Karpas-422 (cell line): ENCODE measurements around the gene FILIP1L. TPM values are rescaled to one million over a fixed set of nuclear protein-coding genes. Genes with fewer than 3 reads are reported as not detected.

Source experiments
- DNase-seq: peaks from one replicate; pipeline ENCODE4 v3.0.0-alpha.2; 2015
- H2AFZ ChIP-seq: fragments of 200-600 bp; sonication (generic); 2 replicates; pipeline ENCODE4 v1.6.1; 2014; ENCODE audit warnings: antibody characterized with exemption, low read length, mixed read lengths
- H3K27ac ChIP-seq: fragments of 200-600 bp; sonication (generic); 2 replicates; pipeline ENCODE4 v1.5.1; 2014; ENCODE audit warnings: mild to moderate bottlenecking, low read length, moderate library complexity
- H3K27me3 ChIP-seq: fragments of 200-600 bp; sonication (generic); 2 replicates; pipeline ENCODE4 v1.6.1; 2014; ENCODE audit warnings: low read length, mixed read lengths
- H3K36me3 ChIP-seq: fragments of 200-600 bp; sonication (generic); 2 replicates; pipeline ENCODE4 v1.6.1; 2014; ENCODE audit warnings: low read length, mixed read lengths; ENCODE audit not compliant: insufficient read depth
- H3K4me1 ChIP-seq: fragments of 200-600 bp; sonication (generic); 2 replicates; pipeline ENCODE4 v1.6.1; 2014; ENCODE audit warnings: mild to moderate bottlenecking, low read length, mixed read lengths
- H3K4me2 ChIP-seq: fragments of 200-600 bp; sonication (generic); 2 replicates; pipeline ENCODE4 v1.6.1; 2014; ENCODE audit warnings: low read length, low read depth, mild to moderate bottlenecking; ENCODE audit not compliant: poor library complexity, severe bottlenecking
- H3K4me3 ChIP-seq: fragments of 200-600 bp; sonication (generic); 2 replicates; pipeline ENCODE4 v1.5.1; 2014; ENCODE audit warnings: mild to moderate bottlenecking, antibody characterized with exemption, low read length, mixed read lengths
- H3K79me2 ChIP-seq: fragments of 200-600 bp; sonication (generic); 2 replicates; pipeline ENCODE4 v1.6.1; 2014; ENCODE audit warnings: mild to moderate bottlenecking, low read length, mixed read lengths
- H3K9ac ChIP-seq: fragments of 200-600 bp; sonication (generic); 2 replicates; pipeline ENCODE4 v1.6.0; 2014; ENCODE audit warnings: low read length
- H3K9me2 ChIP-seq: fragments of 200-600 bp; sonication (generic), shearing (Covaris generic); replicated peaks from 2 replicates; pipeline ENCODE4 v1.6.0; 2014; ENCODE audit warnings: mild to moderate bottlenecking, low read length, moderate library complexity; ENCODE audit not compliant: insufficient read depth
- H3K9me3 ChIP-seq: fragments of 300-700, 200-600 bp; sonication (generic); 2 replicates; pipeline ENCODE4 v1.6.1; 2014; ENCODE audit warnings: low read length, mixed read lengths
- H4K20me1 ChIP-seq: fragments of 200-600 bp; sonication (generic); 2 replicates; pipeline ENCODE4 v1.6.1; 2014; ENCODE audit warnings: mild to moderate bottlenecking, antibody characterized with exemption, low read length, low read depth; ENCODE audit not compliant: insufficient read depth
- total RNA-seq: library from RNA; depleted of rRNA; stranded (reverse); fragments of >200 nt; shearing (Covaris generic); gene quantifications from 2 replicates; pipeline ENCODE4 v1.2.3, GENCODE V29; 2014; ENCODE audit warnings: low replicate concordance

Gene FILIP1L
- total RNA-seq, 1 experiment from 2014 or later, result 0.37 TPM

DNA sequence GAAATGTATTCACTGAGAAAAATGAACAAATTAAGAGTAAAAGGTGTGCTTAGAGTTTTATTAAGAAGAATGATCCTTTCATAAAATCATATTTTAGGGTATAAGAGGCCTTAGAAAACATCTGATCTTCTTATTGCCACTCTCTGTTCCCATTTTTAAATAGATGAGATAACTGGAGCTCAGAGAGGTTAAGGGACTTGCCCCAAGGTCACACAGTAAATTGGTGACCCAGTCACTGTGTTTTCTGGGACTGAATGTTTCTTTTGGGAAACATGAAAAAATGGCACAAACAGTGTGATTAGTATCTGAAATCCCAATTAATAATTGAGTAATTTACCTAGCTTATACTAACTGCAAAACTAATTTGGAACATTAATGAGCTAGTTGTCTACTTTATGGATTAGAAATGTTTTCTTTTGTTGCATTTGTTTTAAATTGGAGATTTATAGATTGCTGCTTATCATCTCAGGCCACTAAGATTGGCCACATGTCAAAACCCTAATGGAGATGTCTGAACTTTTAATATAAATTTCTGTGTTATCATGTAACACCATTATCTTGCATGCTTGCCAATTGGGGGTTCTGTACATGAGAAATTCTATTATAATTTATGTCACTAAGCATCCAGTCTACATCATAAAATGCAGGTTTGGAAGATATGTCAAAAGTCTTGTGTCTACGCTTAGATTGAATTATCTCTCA, 231.7 kb downstream of the FILIP1L start:
- Histone ChIP-seq H3K4me1 (no peaks in the 10 kb centered on the region), H3K27me3 (no peaks in the 10 kb centered on the region), H3K9me3 (no peaks in the 10 kb centered on the region), H3K9ac (no peak overlapping the region), H3K4me3 (no peak overlapping the region), H3K79me2 (no peaks in the 10 kb centered on the region), H2AFZ (no peak overlapping the region), H4K20me1 (peaks cover 59% of the 10 kb centered on the region), H3K36me3 (no peaks in the 10 kb centered on the region), H3K9me2 (no peaks in the 10 kb centered on the region), H3K4me2 (no peak overlapping the region), H3K27ac (no peak overlapping the region)
- DNase-seq, result no peak

- Histone ChIP-seq H3K36me3 (no peaks in the 10 kb centered on the region), H3K9me2 (no peaks in the 10 kb centered on the region), H3K79me2 (no peaks in the 10 kb centered on the region), H3K27ac (no peak overlapping the region), H3K4me1 (peaks cover 8% of the 10 kb centered on the region), H2AFZ (no peak overlapping the region), H3K27me3 (no peaks in the 10 kb centered on the region), H3K4me2 (no peak overlapping the region), H3K9ac (no peak overlapping the region), H3K4me3 (no peak overlapping the region), H3K9me3 (no peaks in the 10 kb centered on the region), H4K20me1 (peaks cover 73% of the 10 kb centered on the region)
- DNase-seq, result no peak
Measured at GRCh38 chr3:99881121-99881524, 233.2 kb downstream of the FILIP1L start.

DNA sequence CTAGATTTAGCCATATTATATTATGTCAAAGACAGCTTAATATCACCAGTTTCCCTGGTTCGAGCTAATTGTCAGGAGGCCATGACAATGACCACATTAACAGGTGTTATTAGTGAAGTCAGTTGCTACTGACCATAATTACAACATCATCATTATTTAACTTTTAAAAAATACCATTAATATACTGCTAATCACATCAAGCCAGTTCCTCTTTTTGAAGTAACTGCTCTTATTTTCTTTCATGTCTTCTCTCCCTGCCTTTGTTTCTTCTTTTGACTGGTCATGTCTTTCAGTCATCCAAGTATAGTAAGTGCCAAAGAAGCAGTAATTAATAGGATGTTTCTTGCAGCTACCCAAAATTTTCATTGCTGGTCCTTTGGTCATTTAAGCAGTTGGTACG, 235.0 kb downstream of the FILIP1L start:
- Histone ChIP-seq H3K9me3 (no peaks in the 10 kb centered on the region), H3K4me3 (no peak overlapping the region), H3K4me1 (peaks cover 22% of the 10 kb centered on the region), H3K9ac (no peak overlapping the region), H3K27ac (no peak overlapping the region), H3K4me2 (no peak overlapping the region), H3K79me2 (no peaks in the 10 kb centered on the region), H2AFZ (no peak overlapping the region), H3K9me2 (no peaks in the 10 kb centered on the region), H3K36me3 (no peaks in the 10 kb centered on the region), H4K20me1 (peaks cover 77% of the 10 kb centered on the region), H3K27me3 (no peaks in the 10 kb centered on the region)
- DNase-seq, result no peak

GRCh38 chr3:99878005-99878404, 236.3 kb downstream of the FILIP1L start:
- Histone ChIP-seq H3K4me1 (peaks cover 22% of the 10 kb centered on the region), H4K20me1 (peaks cover 77% of the 10 kb centered on the region), H2AFZ (no peak overlapping the region), H3K4me2 (no peak overlapping the region), H3K4me3 (no peak overlapping the region), H3K9me3 (no peaks in the 10 kb centered on the region), H3K79me2 (no peaks in the 10 kb centered on the region), H3K27ac (no peak overlapping the region), H3K9ac (no peak overlapping the region), H3K27me3 (no peaks in the 10 kb centered on the region), H3K9me2 (no peaks in the 10 kb centered on the region), H3K36me3 (no peaks in the 10 kb centered on the region)
- DNase-seq, result no peak

GRCh38 chr3:99877031-99877579, 237.2 kb downstream of the FILIP1L start:
- no peak overlapping the region for H2AFZ ChIP-seq
- DNase-seq, result no peak
- H3K79me2 ChIP-seq, result no peaks in the 10 kb centered on the region
- H4K20me1 ChIP-seq, result peaks cover 69% of the 10 kb centered on the region
- H3K4me2 ChIP-seq, result no peak overlapping the region
- no peaks in the 10 kb centered on the region for H3K9me3 ChIP-seq
- H3K4me3 ChIP-seq, result no peak overlapping the region
- peaks cover 22% of the 10 kb centered on the region for H3K4me1 ChIP-seq
- H3K9me2 ChIP-seq, result no peaks in the 10 kb centered on the region
- no peaks in the 10 kb centered on the region for H3K36me3 ChIP-seq
- no peaks in the 10 kb centered on the region for H3K27me3 ChIP-seq
- H3K27ac ChIP-seq, result no peak overlapping the region
- H3K9ac ChIP-seq, result no peak overlapping the region

GRCh38 chr3:99875929-99876841, 238.1 kb downstream of the FILIP1L start:
- Histone ChIP-seq H3K9ac (peak overlapping the region; percentile 51), H3K36me3 (no peaks in the 10 kb centered on the region), H3K79me2 (no peaks in the 10 kb centered on the region), H3K4me3 (peak overlapping the region; percentile 70), H3K4me2 (peak overlapping the region; percentile 96), H3K4me1 (peaks cover 22% of the 10 kb centered on the region), H4K20me1 (peaks cover 71% of the 10 kb centered on the region), H3K27me3 (no peaks in the 10 kb centered on the region), H3K9me2 (no peaks in the 10 kb centered on the region), H3K27ac (no peak overlapping the region), H3K9me3 (no peaks in the 10 kb centered on the region), H2AFZ (no peak overlapping the region)
- peak; percentile 81 for DNase-seq

DNA sequence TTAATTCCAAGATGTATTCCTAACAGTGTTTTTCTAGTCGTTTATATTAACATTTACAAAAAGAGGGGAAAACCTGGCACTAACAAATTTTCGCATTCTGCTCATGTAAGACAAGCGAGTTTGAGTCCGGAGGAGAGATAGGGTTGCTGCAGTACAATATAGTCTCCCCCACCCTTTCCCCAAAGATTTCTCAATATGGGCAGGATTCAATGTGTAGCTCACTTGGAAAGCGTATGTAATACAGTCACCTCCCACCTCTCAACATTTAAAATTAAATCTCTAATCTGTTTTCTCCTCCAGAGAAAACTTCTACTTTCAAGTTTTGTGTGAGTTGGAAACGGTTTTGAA, 238.7 kb downstream of the FILIP1L start:
- DNase-seq, result no peak
- H3K9ac ChIP-seq, result peak overlapping the region; percentile 51

More for the DNA sequence above, 238.7 kb downstream of the FILIP1L start:
- no peaks in the 10 kb centered on the region for H3K9me2 ChIP-seq
- no peak overlapping the region for H2AFZ ChIP-seq
- no peaks in the 10 kb centered on the region for H3K79me2 ChIP-seq
- H3K27ac ChIP-seq, result no peak overlapping the region
- peak overlapping the region; percentile 96 for H3K4me2 ChIP-seq
- no peaks in the 10 kb centered on the region for H3K27me3 ChIP-seq
- peak overlapping the region; percentile 70 for H3K4me3 ChIP-seq
- peaks cover 22% of the 10 kb centered on the region for H3K4me1 ChIP-seq
- peaks cover 72% of the 10 kb centered on the region for H4K20me1 ChIP-seq
- no peaks in the 10 kb centered on the region for H3K9me3 ChIP-seq
- H3K36me3 ChIP-seq, result no peaks in the 10 kb centered on the region
